Natural killer cell (primary cell): ENCODE data around the gene UBQLNL. TPM values are rescaled to one million over a fixed set of nuclear protein-coding genes. Genes with fewer than 3 reads are reported as not detected.

Experiments
- ATAC-seq, 3 donors: fragments of 150-1000 bp in 2 of 3; fragments of 200-7000 bp in 1 of 3; cut with Tn5 transposase; 1 replicate in 1 of 3; 2 replicates in 2 of 3; pipeline ENCODE4 v1.10.0; 2021; ENCODE audit warnings: mild to moderate bottlenecking in 2 of 3, moderate library complexity in 2 of 3
- DNase-seq, 2 donors: peaks; one replicate each; pipeline versions ENCODE4 v3.0.0 to v3.0.0-alpha.2; 2013 to 2021; ENCODE audit warnings: mixed read lengths in 1 of 2
- H3K27ac ChIP-seq: one replicate; pipeline ENCODE4 v1.5.1; 2013; ENCODE audit warnings: mild to moderate bottlenecking, low read length
- H3K27me3 ChIP-seq: one replicate; pipeline ENCODE4 v1.6.1; 2013; ENCODE audit warnings: low read length; ENCODE audit not compliant: control insufficient read depth, insufficient read depth
- H3K36me3 ChIP-seq: one replicate; pipeline ENCODE4 v1.6.1; 2013; ENCODE audit warnings: low read length; ENCODE audit not compliant: control insufficient read depth, insufficient read depth
- H3K4me1 ChIP-seq: one replicate; pipeline ENCODE4 v1.6.1; 2013; ENCODE audit warnings: low read length; ENCODE audit not compliant: control insufficient read depth, insufficient read depth
- H3K4me3 ChIP-seq: one replicate; pipeline ENCODE4 v1.5.1; 2013; ENCODE audit warnings: low read length
- H3K9me3 ChIP-seq: one replicate; pipeline ENCODE4 v1.6.1; 2013; ENCODE audit warnings: low read length; ENCODE audit not compliant: control insufficient read depth, insufficient read depth
- H3K27ac Mint-ChIP-seq, 2 donors: one replicate each; pipeline ENCODE4 v1.8.0; 2022; ENCODE audit warnings: mild to moderate bottlenecking in 2 of 2, mixed read lengths in 2 of 2, moderate library complexity in 1 of 2
- H3K27me3 Mint-ChIP-seq, 2 donors: one replicate each; pipeline ENCODE4 v1.8.0; 2022; ENCODE audit warnings: low read depth in 2 of 2, mixed read lengths in 2 of 2
- H3K36me3 Mint-ChIP-seq: one replicate; pipeline ENCODE4 v1.8.0; 2022; ENCODE audit warnings: mixed read lengths
- H3K4me1 Mint-ChIP-seq, 2 donors: one replicate each; pipeline ENCODE4 v1.8.0; 2022; ENCODE audit warnings: mixed read lengths in 2 of 2
- H3K4me3 Mint-ChIP-seq: one replicate; pipeline ENCODE4 v1.8.0; 2022; ENCODE audit warnings: mild to moderate bottlenecking, moderate library complexity, mixed read lengths
- H3K9me3 Mint-ChIP-seq, 2 donors: one replicate each; pipeline ENCODE4 v1.8.0; 2022; ENCODE audit warnings: mixed read lengths in 2 of 2
- CTCF ChIP-seq: fragments of 200-600 bp; IDR thresholded peaks from one replicate; pipeline ENCODE4 v1.8.0; 2022; ENCODE audit warnings: antibody characterized with exemption
- WGBS: methylation state at CpG from one replicate; pipeline ENCODE4 v1.1.7; 2013; ENCODE audit warnings: missing lambda C conversion rate; ENCODE audit not compliant: insufficient coverage; 5-methylcytosine and 5-hydroxymethylcytosine counted together
- intact Hi-C: fragments of 100-400 bp; cut with micrococcal nuclease; formaldehyde crosslinking; loops from one replicate; pipeline ENCODE4 v1.14.2; 2022
- total RNA-seq, 4 donors: library from RNA; stranded (reverse); fragments of 120-200 nt in 1 of 4; gene quantifications; one replicate each; pipeline versions ENCODE4 v1.2.3 to v1.2.4, GENCODE V29; 2013 to 2022

UBQLNL gene
- total RNA-seq, 3 donors from 2014 or later (not counting 1 experiment from before 2014, with no cell fraction given) = 0.61 to 1.3 TPM; not detected in 1

GRCh38 chr11:5556596-5557188 lies 40.2 kb upstream of the UBQLNL start:
- no peak for TF ChIP-seq CTCF
- no peaks in the 10 kb centered on the region for H3K4me1 ChIP-seq
- Mint-ChIP-seq H3K27me3 (peaks cover 26 to 28% of the 10 kb centered on the region in 2 donors), H3K9me3 (no peaks in the 10 kb centered on the region), H3K27ac (no peak overlapping the region), H3K36me3 (no peaks in the 10 kb centered on the region), H3K4me3 (no peak overlapping the region), H3K4me1 (no peaks in the 10 kb centered on the region)
- DNase-seq (no peak), ATAC-seq (no peak)
- no peaks in the 10 kb centered on the region for H3K27me3 ChIP-seq
- H3K9me3 ChIP-seq = no peaks in the 10 kb centered on the region
- H3K36me3 ChIP-seq = no peaks in the 10 kb centered on the region
- WGBS = 77% methylated on average over 3 of the region's 3 CpGs
- H3K27ac ChIP-seq = no peak overlapping the region
- intact Hi-C loops = no loop called here
- H3K4me3 ChIP-seq = no peak overlapping the region

- Mint-ChIP-seq H3K4me3 (no peak overlapping the region), H3K4me1 (no peaks in the 10 kb centered on the region)
- no peak for ATAC-seq
Observed at GRCh38 chr11:5553343-5553742, 36.8 kb upstream of the UBQLNL start.

GRCh38 chr11:5550440-5551095 lies 34.1 kb upstream of the UBQLNL start:
- Histone ChIP-seq H3K9me3 (no peaks in the 10 kb centered on the region), H3K27me3 (no peaks in the 10 kb centered on the region), H3K36me3 (no peaks in the 10 kb centered on the region), H3K4me3 (no peak overlapping the region), H3K27ac (no peak overlapping the region), H3K4me1 (no peaks in the 10 kb centered on the region)
- intact Hi-C loops = no loop called here
- WGBS = 51% methylated on average over 4 of the region's 5 CpGs
- Mint-ChIP-seq H3K9me3 (no peaks in the 10 kb centered on the region), H3K4me3 (no peak overlapping the region), H3K36me3 (no peaks in the 10 kb centered on the region), H3K27me3 (peaks cover 18 to 29% of the 10 kb centered on the region in 2 donors), H3K4me1 (no peaks in the 10 kb centered on the region), H3K27ac (no peak overlapping the region)
- TF ChIP-seq CTCF = no peak
- no peak for ATAC-seq
- DNase-seq = no peak

More at GRCh38 chr11:5553343-5553742, 36.8 kb upstream of the UBQLNL start:
- no peaks in the 10 kb centered on the region for H3K4me1 ChIP-seq
- no peaks in the 10 kb centered on the region for H3K36me3 ChIP-seq
- Mint-ChIP-seq H3K27me3 (peaks cover 27 to 31% of the 10 kb centered on the region in 2 donors), H3K27ac (no peak overlapping the region), H3K36me3 (no peaks in the 10 kb centered on the region), H3K9me3 (no peaks in the 10 kb centered on the region)
- intact Hi-C loops = no loop called here
- H3K4me3 ChIP-seq = no peak overlapping the region
- no peaks in the 10 kb centered on the region for H3K9me3 ChIP-seq
- TF ChIP-seq CTCF = no peak
- H3K27ac ChIP-seq = no peak overlapping the region
- no peaks in the 10 kb centered on the region for H3K27me3 ChIP-seq
- no peak for DNase-seq

- Histone ChIP-seq H3K9me3 (no peaks in the 10 kb centered on the region), H3K27me3 (no peaks in the 10 kb centered on the region), H3K27ac (no peak within 1 kb of the TSS), H3K36me3 (no peaks in the 10 kb centered on the region), H3K4me1 (no peaks in the 10 kb centered on the region), H3K4me3 (no peak within 1 kb of the TSS)
- no peak for ATAC-seq
- no peak for TF ChIP-seq CTCF
- Mint-ChIP-seq H3K36me3 (no peaks in the 10 kb centered on the region), H3K27me3 (peaks cover 9 to 21% of the 10 kb centered on the region in 2 donors), H3K9me3 (no peaks in the 10 kb centered on the region), H3K27ac (no peak within 1 kb of the TSS), H3K4me3 (no peak within 1 kb of the TSS), H3K4me1 (no peaks in the 10 kb centered on the region)
- intact Hi-C loops = no loop called here
- DNase-seq = no peak
- WGBS = no CpG with 5 or more reads among the region's 1 CpG
Observed at GRCh38 chr11:5548440-5548839, 31.9 kb upstream of the UBQLNL start, which contains the start of gene OR52H1. OR52H1 (minus strand) TSS chr11:5548540; CDS start chr11:5545505, 3,035 bp downstream.
